AML-193 (cell line): Measurements from ENCODE around the gene RGPD4.
A peak's percentile ranks its signal among the peaks of the same experiment; 100 is the strongest.
"Not testable (repeated sequence)": the region's sequence is repeated elsewhere in the genome, so short reads cannot be mapped to it uniquely, and the experiment has no call there.

Experiments used
- DNase-seq, 2 experiments: peaks; one replicate each; lab custom pipeline; 2025; lab: John Stamatoyannopoulos, UW

The RGPD4 gene

GRCh38 chr2:107826749-107827148, at the start of gene RGPD4:
Gene RGPD4, plus strand, starts transcription at chr2:107826892. Its CDS starts 122 bp downstream, at chr2:107827014.
- DNase-seq: not testable (repeated sequence)

DNA sequence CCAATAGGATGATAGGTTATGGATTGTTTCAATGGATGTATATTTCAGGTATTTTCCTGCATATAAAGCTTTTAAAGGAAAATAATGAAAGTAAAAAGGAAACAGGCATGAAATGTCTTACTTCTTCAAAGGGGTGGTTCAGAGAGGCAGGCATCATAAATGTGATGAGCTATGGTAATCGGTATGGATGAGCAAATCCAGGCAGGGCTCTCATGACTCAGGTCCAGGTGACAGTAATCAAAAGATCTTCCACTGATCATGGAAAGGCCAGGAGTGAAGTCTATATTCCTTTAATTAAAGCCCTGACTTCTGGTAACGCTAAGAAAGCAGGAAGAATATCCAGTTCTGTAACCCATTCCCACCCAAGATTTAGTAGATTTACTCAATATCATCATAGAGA, 48.7 kb upstream of the RGPD4 start:
- no peak for DNase-seq

DNA sequence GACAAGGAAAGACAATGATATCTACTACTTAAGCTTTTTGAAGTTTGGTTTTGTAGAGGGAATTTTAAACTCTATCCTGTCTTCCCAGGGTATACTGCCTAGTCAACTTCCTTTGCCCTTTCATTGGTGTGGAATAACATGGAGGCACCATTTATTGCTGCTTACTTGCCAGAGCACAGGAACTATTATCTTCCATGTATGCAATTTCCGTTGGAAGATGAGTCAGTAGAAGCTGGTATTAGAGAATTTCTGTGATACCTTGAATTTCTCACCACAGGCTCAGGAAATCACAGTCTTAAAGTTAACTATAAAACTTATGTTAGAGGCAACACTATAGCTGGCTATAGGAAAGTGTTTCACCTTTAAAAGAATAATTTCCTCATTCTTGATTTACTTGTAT, 40.9 kb upstream of the RGPD4 start:
- DNase-seq: no peak

- no peak for DNase-seq
These were observed 35.9 kb upstream of the RGPD4 start for GRCh38 chr2:107790837-107791236.

- no peak for DNase-seq
These were observed 25.2 kb upstream of the RGPD4 start for GRCh38 chr2:107801498-107801897.

GRCh38 chr2:107804608-107805498, 21.8 kb upstream of the RGPD4 start:
- DNase-seq: no peak

- no peak for DNase-seq
These were observed 19.8 kb upstream of the RGPD4 start for GRCh38 chr2:107806901-107807300.

DNA sequence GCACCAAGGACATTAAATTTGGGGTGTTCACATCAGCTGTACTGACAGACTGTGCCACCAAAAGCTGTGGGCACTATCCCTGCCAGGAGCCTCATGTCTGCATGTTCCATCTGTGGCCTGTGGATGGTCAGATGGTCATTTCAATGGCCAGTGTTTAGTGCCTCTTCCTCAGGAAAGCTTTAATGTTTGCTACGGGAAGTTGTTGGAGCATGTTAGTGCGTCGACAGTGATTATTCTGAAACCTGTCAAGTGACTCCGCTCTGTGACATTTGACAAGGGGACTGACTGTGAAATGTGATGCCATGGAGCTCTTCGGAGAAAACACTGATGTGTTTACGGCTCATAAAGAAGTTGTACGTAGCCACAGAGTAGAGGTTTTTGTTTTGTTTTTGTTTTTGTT, 18.7 kb upstream of the RGPD4 start:
- no peak for DNase-seq

DNA sequence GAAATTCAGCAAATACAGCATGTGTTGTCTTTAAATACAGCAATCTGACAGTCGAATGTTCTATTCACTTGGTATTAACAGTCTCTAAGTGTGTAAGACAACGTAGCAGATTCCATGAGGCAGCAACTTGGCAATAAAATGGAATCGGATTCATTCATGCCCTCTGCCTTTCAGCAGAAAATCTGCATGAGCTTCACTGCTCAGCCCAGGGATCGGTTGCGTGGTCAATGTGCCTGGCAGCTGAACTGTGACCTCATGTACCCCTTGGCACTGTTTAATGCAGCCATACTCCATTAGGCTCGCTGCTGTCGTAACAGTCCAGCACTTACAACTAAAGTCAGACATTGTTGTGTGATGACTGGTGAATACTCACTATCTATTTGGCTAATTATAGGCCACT, 17.7 kb upstream of the RGPD4 start:
- no peak for DNase-seq

GRCh38 chr2:107809835-107810234, 16.9 kb upstream of the RGPD4 start:
- no peak for DNase-seq

- DNase-seq: peak in 1 of 2 experiments; percentile 6
These were observed 16.0 kb upstream of the RGPD4 start for GRCh38 chr2:107810734-107811133.

DNA sequence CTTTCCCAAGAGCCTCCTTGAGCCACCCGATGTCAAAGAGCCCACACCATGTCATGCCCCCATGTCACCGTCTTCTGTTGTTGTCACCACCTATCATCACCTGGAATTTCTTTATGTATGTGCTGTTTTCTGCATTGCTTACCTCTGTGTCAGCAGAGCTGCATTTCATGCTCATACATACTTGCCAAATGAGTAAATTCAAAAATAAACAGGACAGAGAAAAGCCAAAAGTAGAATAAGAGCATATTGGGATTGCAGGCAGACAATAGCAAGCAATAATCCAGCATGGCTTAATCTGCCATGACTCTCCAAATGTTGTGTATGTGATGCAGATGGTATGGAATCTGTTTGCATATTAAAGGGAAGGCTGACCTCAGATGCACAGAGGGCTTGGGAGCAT, 15.3 kb upstream of the RGPD4 start:
- DNase-seq: no peak

- DNase-seq: no peak
These were observed 14.7 kb upstream of the RGPD4 start for GRCh38 chr2:107812006-107812405.

- no peak for DNase-seq
These were observed 9.3 kb upstream of the RGPD4 start for GRCh38 chr2:107817378-107817777.

GRCh38 chr2:107822302-107822701, 4.4 kb upstream of the RGPD4 start:
- no peak for DNase-seq

DNA sequence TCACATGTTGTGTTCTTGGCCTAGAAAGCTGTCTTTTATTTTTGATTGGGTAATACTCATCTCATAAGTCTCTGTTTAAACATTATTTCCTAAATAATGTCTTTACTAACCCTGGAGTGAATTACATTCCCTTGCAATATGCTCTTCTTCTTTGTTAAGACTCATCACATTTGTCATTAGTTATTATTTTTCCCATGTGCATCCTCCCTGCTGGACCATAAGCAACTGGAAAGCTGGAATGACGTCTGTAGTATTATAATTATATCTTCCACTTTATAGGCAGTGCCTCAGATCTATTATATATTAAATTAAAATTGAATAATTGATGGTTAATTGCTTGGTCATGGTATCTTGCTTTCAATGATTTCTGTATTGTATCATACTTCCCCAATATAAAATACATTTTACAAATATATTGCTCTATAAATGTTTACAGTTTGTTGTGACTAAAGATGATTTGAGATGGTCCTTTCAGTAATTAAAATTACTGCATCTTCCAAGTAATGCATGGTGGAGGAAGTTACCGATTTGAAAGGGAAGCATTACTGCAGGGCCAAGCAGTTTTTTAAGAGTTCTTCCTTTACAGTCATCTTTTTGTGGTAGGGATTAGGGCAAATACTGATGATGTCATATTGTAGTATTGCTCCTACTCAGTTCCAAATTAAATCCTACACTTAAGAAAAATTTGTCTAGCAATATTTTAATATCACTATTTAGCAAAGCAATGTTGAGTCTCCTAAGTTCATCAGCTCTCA, 2.1 kb upstream of the RGPD4 start:
- DNase-seq: no peak

- DNase-seq: no peak
These were observed 1.5 kb upstream of the RGPD4 start for GRCh38 chr2:107825206-107825563.

DNA sequence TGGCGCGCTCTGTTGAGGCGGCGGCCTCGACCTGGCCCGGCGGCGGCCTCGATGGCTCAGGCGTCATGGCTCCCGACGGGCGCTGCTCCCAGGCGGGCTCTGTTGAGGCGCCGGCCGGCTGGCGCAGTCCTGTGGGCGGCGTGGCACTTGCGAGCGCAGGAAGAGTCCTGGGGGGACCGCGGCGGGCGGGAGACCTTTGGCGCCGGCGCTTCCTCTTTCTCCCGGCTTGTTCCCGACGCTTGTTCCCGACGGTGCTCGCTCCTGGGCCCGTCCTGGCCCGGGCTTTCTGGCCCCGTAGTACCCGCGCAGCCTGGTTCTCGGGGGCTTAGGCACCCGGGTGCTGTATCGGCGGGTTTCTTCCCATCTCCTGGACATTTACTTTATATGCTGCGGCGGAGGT, 2.8 kb downstream of the RGPD4 start:
- not testable (repeated sequence) for DNase-seq

DNA sequence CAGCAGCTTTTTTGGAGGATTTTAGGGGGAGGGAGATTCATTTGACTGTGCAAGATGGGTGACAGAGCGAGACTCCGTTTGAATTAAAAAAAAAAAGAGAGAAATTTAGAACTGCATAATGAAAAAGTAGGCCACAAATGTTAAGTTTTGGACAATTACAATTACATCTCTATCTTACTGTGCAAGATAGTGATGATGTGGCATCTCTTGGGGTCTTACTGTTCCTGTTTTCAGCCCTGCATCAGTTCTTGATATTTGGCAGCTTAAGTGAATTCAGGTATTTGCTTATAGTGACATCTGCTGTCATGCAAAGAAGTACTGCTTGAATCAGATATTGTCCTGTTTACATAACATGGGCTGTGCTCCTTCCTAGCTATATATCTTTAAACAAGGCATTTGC, 6.5 kb downstream of the RGPD4 start:
- not testable (repeated sequence) for DNase-seq

DNA sequence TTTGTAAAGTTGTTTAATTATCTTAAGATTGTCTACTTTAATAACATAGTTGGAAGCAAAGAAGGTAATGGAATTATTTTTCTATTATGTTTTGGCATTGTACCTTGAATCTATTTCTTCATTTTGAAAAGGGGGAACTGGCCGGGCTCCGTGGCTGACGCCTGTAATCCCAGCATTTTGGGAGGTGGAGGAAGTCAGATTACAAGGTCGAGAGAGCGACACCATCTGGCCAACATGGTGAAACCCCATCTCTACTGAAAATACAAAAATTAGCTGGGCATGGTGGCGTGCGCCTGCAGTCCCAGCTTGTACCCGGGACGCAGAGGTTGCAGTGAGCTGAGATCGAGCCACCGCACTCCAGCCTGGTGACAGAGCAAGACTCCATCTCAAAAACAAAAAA, 6.9 kb downstream of the RGPD4 start:
- not testable (repeated sequence) for DNase-seq

DNA sequence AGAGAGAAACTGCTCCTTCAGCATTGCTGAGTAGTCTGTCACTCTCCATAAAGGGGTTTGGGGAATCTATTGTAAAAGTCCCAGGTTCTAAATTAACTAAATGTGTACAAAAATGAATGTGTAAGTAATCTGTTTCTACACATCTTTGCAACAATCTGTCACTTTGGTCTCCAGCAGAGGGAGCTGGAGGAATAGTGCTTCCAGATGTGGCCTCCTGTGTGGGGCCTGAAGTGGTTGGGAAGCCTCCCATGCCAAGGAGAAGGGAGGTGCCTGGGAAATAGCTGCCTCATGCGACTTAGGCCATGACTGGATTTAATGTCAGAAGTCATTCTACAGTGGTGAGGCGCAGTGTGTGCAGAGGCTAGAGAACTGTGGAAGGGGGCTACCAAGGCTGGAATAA, 89.4 kb downstream of the RGPD4 start:
- not testable (repeated sequence) for DNase-seq

DNA sequence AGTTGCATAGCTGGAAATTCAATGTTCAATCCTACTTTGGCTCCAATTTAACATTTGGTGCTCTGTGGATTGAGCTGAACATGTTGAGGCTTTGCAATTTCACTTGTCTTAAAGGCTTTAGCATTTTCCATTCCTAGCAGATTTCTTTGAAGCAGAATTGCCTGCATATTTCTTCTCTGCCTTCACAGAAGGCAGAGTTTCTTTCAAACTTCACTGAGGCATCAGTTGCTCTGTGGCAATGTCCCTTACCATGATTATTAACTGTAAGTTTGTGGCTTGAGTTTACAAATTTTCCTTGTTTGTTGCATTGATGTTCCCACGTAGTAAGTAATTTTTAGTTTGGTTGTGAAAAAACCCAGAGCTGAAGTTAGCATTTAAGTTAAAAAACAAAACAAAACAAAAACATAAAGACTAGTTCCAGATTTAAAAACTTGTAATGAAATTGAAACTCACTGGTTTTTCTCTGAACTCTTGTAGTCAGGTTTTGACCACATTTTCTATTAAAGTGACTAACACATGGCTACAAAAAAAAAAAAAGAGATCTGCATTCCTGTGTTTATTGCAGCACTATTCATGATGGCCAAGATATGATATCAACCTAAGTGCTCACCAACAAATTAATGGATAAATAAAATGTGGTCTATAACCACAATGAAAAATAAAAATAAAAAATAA, 90.1 kb downstream of the RGPD4 start:
- not testable (repeated sequence) for DNase-seq
